HUES48 (cell line): ENCODE results near the gene NTM.
"Not testable (repeated sequence)": the region's sequence is repeated elsewhere in the genome, so short reads cannot be mapped to it uniquely, and the experiment has no call there.

Experiments
- H3K27ac ChIP-seq: one replicate; pipeline ENCODE4 v1.7.0; 2013; ENCODE audit warnings: low read depth, low read length, inconsistent platforms
- H3K27me3 ChIP-seq: 2 replicates; pipeline ENCODE4 v1.6.1; 2013; ENCODE audit warnings: mild to moderate bottlenecking, low read length; ENCODE audit not compliant: control insufficient read depth, insufficient read depth
- H3K36me3 ChIP-seq: 2 replicates; pipeline ENCODE4 v1.6.1; 2013; ENCODE audit warnings: low read length; ENCODE audit not compliant: control insufficient read depth, insufficient read depth
- H3K4me1 ChIP-seq: 2 replicates; pipeline ENCODE4 v1.6.1; 2013; ENCODE audit warnings: mild to moderate bottlenecking, low read length; ENCODE audit not compliant: control insufficient read depth, insufficient read depth
- H3K4me3 ChIP-seq: 2 replicates; pipeline ENCODE4 v1.5.1; 2013; ENCODE audit warnings: mild to moderate bottlenecking, low read depth, low read length
- H3K9ac ChIP-seq: 2 replicates; pipeline ENCODE4 v1.6.1; 2013; ENCODE audit warnings: mild to moderate bottlenecking, low read depth, low read length, moderate library complexity
- H3K9me3 ChIP-seq: 2 replicates; pipeline ENCODE4 v1.6.1; 2013; ENCODE audit warnings: low read length; ENCODE audit not compliant: control insufficient read depth, insufficient read depth

Gene NTM

GRCh38 chr11:131370090-131370751, at the start of gene NTM:
Gene NTM (plus strand): TSS chr11:131370615.
- Histone ChIP-seq H3K4me3 (no peak within 1 kb of the TSS), H3K36me3 (no peaks in the 10 kb centered on the region), H3K9ac (no peak within 1 kb of the TSS), H3K4me1 (peaks cover 35% of the 10 kb centered on the region), H3K9me3 (no peaks in the 10 kb centered on the region), H3K27ac (no peak within 1 kb of the TSS), H3K27me3 (peaks cover 7% of the 10 kb centered on the region)

- peaks cover 3% of the 10 kb centered on the region; the same call in 1 of the 2 replicates for H3K4me1 ChIP-seq
- H3K27me3 ChIP-seq = no peaks in the 10 kb centered on the region
- no peaks in the 10 kb centered on the region for H3K9me3 ChIP-seq
Observed at GRCh38 chr11:131324921-131325570, 45.4 kb upstream of the NTM start.

DNA sequence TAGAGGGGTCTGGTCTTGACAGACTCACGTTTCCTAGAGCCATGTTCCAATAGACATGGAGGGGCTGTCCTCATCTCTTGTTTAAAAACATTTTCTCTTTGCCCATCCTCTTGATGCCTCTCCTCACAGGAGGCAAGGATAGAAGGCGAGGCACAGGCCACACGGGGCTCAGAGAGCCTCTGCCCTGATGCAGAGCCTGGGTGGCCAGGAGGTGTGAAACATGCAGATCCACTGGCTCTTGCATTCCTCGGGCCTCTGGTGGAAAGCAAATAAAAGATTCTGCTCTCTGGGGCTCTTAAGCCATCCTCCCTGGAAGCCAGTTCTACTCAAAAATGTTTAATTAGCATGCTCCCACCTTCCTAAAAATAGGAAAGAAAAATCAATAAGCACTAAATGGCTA, 43.6 kb upstream of the NTM start:
- no peaks in the 10 kb centered on the region for H3K9me3 ChIP-seq
- H3K27ac ChIP-seq = no peak overlapping the region
- H3K9ac ChIP-seq = no peak overlapping the region
- H3K36me3 ChIP-seq = no peaks in the 10 kb centered on the region
- H3K4me3 ChIP-seq = no peak overlapping the region
- H3K4me1 ChIP-seq = peaks cover 3% of the 10 kb centered on the region; the same call in 1 of the 2 replicates
- H3K27me3 ChIP-seq = no peaks in the 10 kb centered on the region

More at GRCh38 chr11:131324921-131325570, 45.4 kb upstream of the NTM start:
- no peaks in the 10 kb centered on the region for H3K36me3 ChIP-seq
- H3K9ac ChIP-seq = no peak overlapping the region
- H3K27ac ChIP-seq = no peak overlapping the region
- H3K4me3 ChIP-seq = no peak overlapping the region

GRCh38 chr11:131327421-131327820, 43.0 kb upstream of the NTM start:
- Histone ChIP-seq H3K36me3 (no peaks in the 10 kb centered on the region), H3K27ac (no peak overlapping the region), H3K27me3 (no peaks in the 10 kb centered on the region), H3K4me3 (no peak overlapping the region), H3K4me1 (peaks cover 3% of the 10 kb centered on the region; the same call in 1 of the 2 replicates), H3K9ac (no peak overlapping the region), H3K9me3 (no peaks in the 10 kb centered on the region)

DNA sequence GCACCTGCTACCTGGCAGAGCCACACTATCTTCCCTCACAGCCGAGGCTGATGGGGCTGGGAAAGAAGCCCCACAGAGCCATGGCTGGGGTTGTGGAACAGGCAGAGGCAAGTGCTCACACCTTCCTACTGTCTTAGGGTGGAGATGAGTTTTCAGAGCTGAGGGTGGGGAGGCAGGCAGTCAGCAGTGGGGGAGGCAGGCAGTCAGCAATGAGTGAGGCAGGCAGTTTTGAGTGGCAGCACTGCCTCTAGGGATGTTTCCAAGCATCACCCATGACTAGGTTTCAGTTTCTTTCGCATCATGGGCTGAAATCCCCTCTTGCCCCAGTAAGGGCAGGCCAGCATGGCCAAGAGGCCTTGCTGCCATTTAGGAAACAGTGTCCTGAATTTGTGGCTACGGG, 41.6 kb upstream of the NTM start:
- Histone ChIP-seq H3K9me3 (no peaks in the 10 kb centered on the region), H3K9ac (no peak overlapping the region), H3K27ac (no peak overlapping the region), H3K36me3 (no peaks in the 10 kb centered on the region), H3K4me3 (no peak overlapping the region), H3K4me1 (peaks cover 3% of the 10 kb centered on the region; the same call in 1 of the 2 replicates), H3K27me3 (no peaks in the 10 kb centered on the region)

GRCh38 chr11:131331010-131331409, 39.4 kb upstream of the NTM start:
- Histone ChIP-seq H3K9ac (no peak overlapping the region), H3K4me3 (no peak overlapping the region), H3K36me3 (no peaks in the 10 kb centered on the region), H3K27ac (no peak overlapping the region), H3K9me3 (no peaks in the 10 kb centered on the region), H3K27me3 (no peaks in the 10 kb centered on the region), H3K4me1 (no peaks in the 10 kb centered on the region)

GRCh38 chr11:131331546-131331945, 38.9 kb upstream of the NTM start:
- H3K4me1 ChIP-seq = no peaks in the 10 kb centered on the region
- no peaks in the 10 kb centered on the region for H3K9me3 ChIP-seq
- no peak overlapping the region for H3K9ac ChIP-seq
- no peak overlapping the region for H3K4me3 ChIP-seq
- H3K27ac ChIP-seq = no peak overlapping the region
- no peaks in the 10 kb centered on the region for H3K27me3 ChIP-seq
- H3K36me3 ChIP-seq = no peaks in the 10 kb centered on the region

DNA sequence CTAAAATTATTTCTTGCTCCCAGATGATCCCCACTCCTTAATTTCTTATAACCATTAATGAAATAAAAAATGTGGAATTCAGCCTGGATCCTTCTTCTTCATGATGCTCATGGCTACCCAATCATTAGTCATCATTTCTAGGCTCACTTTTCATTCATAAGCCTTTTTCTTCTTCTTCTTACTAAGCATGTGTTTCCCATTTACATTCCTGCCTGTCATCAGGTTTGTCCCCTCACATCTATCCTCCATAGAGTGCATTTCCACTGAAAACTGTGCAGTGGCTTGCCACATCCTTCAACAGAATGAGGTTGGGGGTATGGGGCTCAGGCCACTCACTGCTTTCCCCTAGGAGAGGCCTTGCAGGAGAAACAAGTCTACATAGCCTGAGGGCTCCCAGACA, 35.8 kb upstream of the NTM start:
- Histone ChIP-seq H3K27me3 (no peaks in the 10 kb centered on the region), H3K36me3 (no peaks in the 10 kb centered on the region), H3K9ac (no peak overlapping the region), H3K27ac (no peak overlapping the region), H3K4me1 (no peaks in the 10 kb centered on the region), H3K9me3 (no peaks in the 10 kb centered on the region), H3K4me3 (no peak overlapping the region)

DNA sequence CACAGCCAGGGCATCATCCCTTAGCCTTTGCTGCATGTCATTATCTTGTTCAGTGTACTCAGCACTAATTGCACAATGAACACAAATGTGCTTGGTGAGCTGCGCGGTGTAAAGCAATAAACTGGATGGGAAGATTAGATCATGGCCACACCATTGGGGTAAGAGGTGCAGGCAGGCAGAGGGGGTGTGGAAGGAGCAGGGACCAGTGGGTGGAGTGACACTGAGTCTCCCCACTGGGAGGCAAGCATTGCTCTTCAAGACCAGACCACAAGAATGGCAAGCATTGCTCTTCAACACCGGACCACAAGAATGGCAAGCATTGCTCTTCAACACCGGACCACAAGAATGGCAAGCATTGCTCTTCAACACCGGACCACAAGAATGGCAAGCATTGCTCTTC, 28.5 kb upstream of the NTM start:
- H3K9me3 ChIP-seq, H3K36me3 ChIP-seq, H3K27ac ChIP-seq, H3K4me3 ChIP-seq, H3K9ac ChIP-seq, H3K27me3 ChIP-seq, H3K4me1 ChIP-seq: not testable (repeated sequence)

DNA sequence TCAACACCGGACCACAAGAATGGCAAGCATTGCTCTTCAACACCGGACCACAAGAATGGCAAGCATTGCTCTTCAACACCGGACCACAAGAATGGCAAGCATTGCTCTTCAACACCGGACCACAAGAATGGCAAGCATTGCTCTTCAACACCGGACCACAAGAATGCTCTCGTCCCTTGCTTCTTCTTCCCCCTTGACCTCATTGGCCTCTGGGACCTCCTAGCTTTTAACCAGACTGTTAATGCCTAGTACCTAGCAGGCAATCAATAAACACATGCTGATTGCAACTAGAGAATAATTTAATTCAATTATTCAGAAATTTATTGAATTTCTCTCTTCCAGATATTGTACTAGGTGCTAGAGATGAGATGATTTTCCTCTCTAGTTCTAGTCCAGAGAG, 28.0 kb upstream of the NTM start:
- H3K4me1 ChIP-seq, H3K9me3 ChIP-seq, H3K4me3 ChIP-seq, H3K36me3 ChIP-seq, H3K9ac ChIP-seq, H3K27me3 ChIP-seq, H3K27ac ChIP-seq: not testable (repeated sequence)

- Histone ChIP-seq H3K4me3 (no peak overlapping the region), H3K9ac (no peak overlapping the region), H3K36me3 (no peaks in the 10 kb centered on the region), H3K4me1 (no peaks in the 10 kb centered on the region), H3K27me3 (no peaks in the 10 kb centered on the region), H3K27ac (no peak overlapping the region), H3K9me3 (no peaks in the 10 kb centered on the region)
Observed at GRCh38 chr11:131345406-131345805, 25.0 kb upstream of the NTM start.
